SK-N-SH (cell line): Measurements from ENCODE around the gene HAUS7. TPM values are rescaled to one million over a fixed set of nuclear protein-coding genes. Genes with fewer than 3 reads are reported as not detected.

Source experiments
- CTCF ChIA-PET: fragments of 300-600, 350-600 bp; formaldehyde crosslinking; extraction: SDS; loops from one replicate; lab custom pipeline; 2021; lab: Yijun Ruan, JAX
- POLR2A ChIA-PET: fragments of 350-600 bp; sonication (Branson Sonifier 250); formaldehyde crosslinking; extraction: SDS; loops from one replicate; lab custom pipeline; 2020; ENCODE audit warnings: antibody characterized with exemption, inconsistent platforms; lab: Yijun Ruan, JAX
- DNase-seq: peaks from one replicate; pipeline ENCODE4 v3.0.0; 2012
- H2AFZ ChIP-seq: fragments of 200-600 bp; sonication (generic); 2 replicates; pipeline ENCODE4 v1.8.1; 2016; ENCODE audit warnings: antibody characterized with exemption, mild to moderate bottlenecking, low read depth
- H3F3A ChIP-seq: fragments of 200-600 bp; sonication (generic); replicated peaks from 2 replicates; pipeline ENCODE3; 2016; ENCODE audit warnings: antibody characterized with exemption, mild to moderate bottlenecking; ENCODE audit not compliant: insufficient read depth
- H3K27ac ChIP-seq, 2 experiments: fragments of 200-500 bp in 1 of 2; fragments of 200-600 bp in 1 of 2; sonication (Bioruptor generic) in 1 of 2; sonication (generic), shearing (Covaris generic) in 1 of 2; 2 replicates each; pipeline versions ENCODE4 v1.5.1 to v1.6.1; 2014 to 2016; ENCODE audit warnings: low read depth in 2 of 2, inconsistent platforms in 1 of 2, low read length in 1 of 2, mild to moderate bottlenecking in 1 of 2, mixed read lengths in 1 of 2
- H3K27me3 ChIP-seq: fragments of 200-600 bp; sonication (generic), shearing (Covaris generic); 2 replicates; pipeline ENCODE4 v1.6.1; 2016; ENCODE audit warnings: mixed run types; ENCODE audit not compliant: insufficient read depth
- H3K36me3 ChIP-seq, 2 experiments: fragments of 200-500 bp in 1 of 2; fragments of 200-600 bp in 1 of 2; sonication (Bioruptor generic) in 1 of 2; sonication (generic) in 1 of 2; replicated peaks in 1 of 2; 2 replicates each; pipeline versions ENCODE3 to v1.5.1; 2014 to 2016; ENCODE audit warnings: low read length in 1 of 2, mild to moderate bottlenecking in 1 of 2; ENCODE audit not compliant: insufficient read depth in 2 of 2, control insufficient read depth in 1 of 2
- H3K4me1 ChIP-seq, 2 experiments: fragments of 200-500 bp in 1 of 2; fragments of 200-600 bp in 1 of 2; sonication (Bioruptor generic) in 1 of 2; sonication (generic), shearing (Covaris generic) in 1 of 2; 2 replicates each; pipeline versions ENCODE4 v1.5.1 to v1.6.1; 2014 to 2016; ENCODE audit warnings: low read depth in 1 of 2, low read length in 1 of 2, mixed run types in 1 of 2; ENCODE audit not compliant: insufficient read depth in 2 of 2, control insufficient read depth in 1 of 2
- H3K4me2 ChIP-seq: fragments of 200-600 bp; sonication (generic), shearing (Covaris generic); 2 replicates; pipeline ENCODE4 v1.6.1; 2017; ENCODE audit warnings: mixed run types
- H3K4me3 ChIP-seq, 2 experiments: fragments of 200-500 bp in 1 of 2; fragments of 200-600 bp in 1 of 2; sonication (Bioruptor generic) in 1 of 2; sonication (generic), shearing (Covaris generic) in 1 of 2; 2 replicates each; pipeline versions ENCODE4 v1.5.1 to v1.8.1; 2014 to 2016; ENCODE audit warnings: low read depth in 2 of 2, inconsistent platforms in 1 of 2, low read length in 1 of 2, mild to moderate bottlenecking in 1 of 2, mixed read lengths in 1 of 2, moderate library complexity in 1 of 2
- H3K79me2 ChIP-seq: fragments of 200-600 bp; sonication (generic); 2 replicates; pipeline ENCODE4 v1.8.1; 2017; ENCODE audit warnings: mild to moderate bottlenecking; ENCODE audit not compliant: insufficient read depth
- H3K9ac ChIP-seq: fragments of 200-600 bp; sonication (generic); 2 replicates; pipeline ENCODE4 v1.6.1; 2017; ENCODE audit warnings: mixed run types
- H3K9me2 ChIP-seq: fragments of 200-600 bp; sonication (generic); 2 replicates; pipeline ENCODE4 v1.6.1; 2017; ENCODE audit warnings: mixed run types
- H3K9me3 ChIP-seq: fragments of 200-600 bp; sonication (generic); 2 replicates; pipeline ENCODE4 v1.6.1; 2017; ENCODE audit warnings: mixed run types, mild to moderate bottlenecking, moderate library complexity
- H4K20me1 ChIP-seq: fragments of 200-600 bp; sonication (generic); 2 replicates; pipeline ENCODE4 v1.6.1; 2017; ENCODE audit warnings: mild to moderate bottlenecking, mixed run types; ENCODE audit not compliant: insufficient read depth
- ELF1 ChIP-seq: IDR thresholded peaks from 2 replicates; pipeline ENCODE4 v1.4.0; 2012
- FOXM1 ChIP-seq: IDR thresholded peaks from 2 replicates; pipeline ENCODE4 v1.4.0; 2012; ENCODE audit warnings: low read depth, mild to moderate bottlenecking
- GATA2 ChIP-seq: sonication (generic); formaldehyde crosslinking; IDR thresholded peaks from 2 replicates; pipeline ENCODE4 v1.5.0; 2020; ENCODE audit warnings: mild to moderate bottlenecking, missing genetic modification reagents
- JUND ChIP-seq: IDR thresholded peaks from 2 replicates; pipeline ENCODE4 v1.4.0; 2012
- MXI1 ChIP-seq: IDR thresholded peaks from 2 replicates; pipeline ENCODE4 v1.6.1; 2012; ENCODE audit warnings: mild to moderate bottlenecking, low read depth, low read length, improper control_type of control experiment
- NFIC ChIP-seq: IDR thresholded peaks from 2 replicates; pipeline ENCODE4 v1.4.0; 2012; ENCODE audit warnings: borderline replicate concordance
- NRF1 ChIP-seq: IDR thresholded peaks from 2 replicates; pipeline ENCODE4 v1.6.1; 2012; ENCODE audit warnings: low read depth, mild to moderate bottlenecking, low read length
- POLR2AphosphoS5 ChIP-seq: IDR thresholded peaks from 2 replicates; pipeline ENCODE4 v1.6.1; 2012; ENCODE audit warnings: low read depth, low read length
- RAD21 ChIP-seq: IDR thresholded peaks from 2 replicates; pipeline ENCODE4 v1.6.1; 2012; ENCODE audit warnings: mild to moderate bottlenecking, low read length
- RCOR1 ChIP-seq: fragments of 150-350 bp; IDR thresholded peaks from 2 replicates; pipeline ENCODE4 v1.6.1; 2017; ENCODE audit warnings: antibody characterized with exemption, low read length
- RFX5 ChIP-seq: IDR thresholded peaks from 2 replicates; pipeline ENCODE4 v1.6.1; 2012; ENCODE audit warnings: mild to moderate bottlenecking, improper control_type of control experiment, low read length
- RXRA ChIP-seq: IDR thresholded peaks from 2 replicates; pipeline ENCODE4 v1.4.0; 2012; ENCODE audit warnings: low read depth, mild to moderate bottlenecking, borderline replicate concordance
- TAF1 ChIP-seq: IDR thresholded peaks from 2 replicates; pipeline ENCODE4 v1.6.1; 2012; ENCODE audit warnings: low read depth, mild to moderate bottlenecking, low read length, moderate library complexity, borderline replicate concordance
- TCF12 ChIP-seq: IDR thresholded peaks from 2 replicates; pipeline ENCODE4 v1.4.0; 2012
- TEAD4 ChIP-seq: IDR thresholded peaks from 2 replicates; pipeline ENCODE4 v1.4.0; 2012; ENCODE audit warnings: mild to moderate bottlenecking, borderline replicate concordance; ENCODE audit not compliant: insufficient read depth
- ZBTB33 ChIP-seq: IDR thresholded peaks from 2 replicates; pipeline ENCODE4 v1.4.0; 2012; ENCODE audit warnings: low read depth, borderline replicate concordance
- WGBS: methylation state at CpG from one replicate; pipeline ENCODE4 v1.1.6; 2017; ENCODE audit warnings: low lambda C conversion rate; 5-methylcytosine and 5-hydroxymethylcytosine counted together
- polyA plus RNA-seq, 3 experiments: library from polyadenylated mRNA; depleted of rRNA; stranded (reverse); fragments of >200 nt; gene quantifications; 2 replicates each; pipeline ENCODE4 v1.2.3, GENCODE V29; 2012
- TF ChIP-seq, protein P1 (sequence below): fragments of 150-350 bp; IDR thresholded peaks from 2 replicates; pipeline ENCODE4 v1.6.1; 2017; ENCODE audit warnings: antibody characterized with exemption, low read length, low read depth, borderline replicate concordance
- TF ChIP-seq, protein P2 (sequence below): IDR thresholded peaks from 2 replicates; pipeline ENCODE4 v1.4.0; 2012; ENCODE audit warnings: low read depth, borderline replicate concordance

Gene HAUS7
- polyA plus RNA-seq, 1 of the 3 experiments (the other 2 are of a cell fraction): 39.7 TPM

DNA sequence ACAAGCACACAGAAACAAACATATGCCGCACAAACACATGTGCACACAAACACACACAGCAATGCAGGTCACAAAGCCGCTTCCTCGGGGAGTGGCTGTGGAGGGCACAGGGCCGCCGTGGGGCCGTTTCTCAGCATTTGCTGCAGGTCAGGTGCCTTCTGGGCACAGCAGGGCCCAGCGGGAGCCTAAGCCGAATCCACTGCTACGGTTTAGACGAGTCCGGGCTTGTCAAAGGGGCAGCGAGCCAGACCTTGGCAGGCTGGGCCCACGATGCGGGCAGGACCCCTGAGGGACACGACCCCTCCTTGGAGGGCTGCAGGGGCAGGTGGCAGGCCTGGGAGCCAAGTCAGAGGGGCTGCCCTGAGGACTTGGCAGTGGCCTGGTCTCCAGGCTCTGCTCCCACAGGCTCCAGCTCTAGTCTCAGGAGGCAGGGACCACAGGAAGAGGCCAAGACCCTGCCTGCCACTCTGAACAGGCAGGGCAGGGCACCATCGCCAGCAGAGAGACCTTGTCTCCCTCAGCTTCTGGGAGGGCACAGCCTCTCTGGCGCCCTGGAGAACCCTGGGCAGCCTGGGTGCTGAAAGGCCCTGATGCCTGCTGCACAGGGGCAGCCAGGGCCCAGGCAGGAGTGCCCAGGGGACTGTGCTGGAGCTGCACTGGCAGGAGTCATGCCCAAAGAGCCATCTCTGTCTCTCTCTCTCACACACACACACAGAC lies 41.6 kb upstream of the HAUS7 start:
- 55% methylated on average over 2 of the region's 17 CpGs for WGBS
- no peaks in the 10 kb centered on the region for H3K36me3 ChIP-seq
- H2AFZ ChIP-seq: no peak overlapping the region
- H3K79me2 ChIP-seq: no peaks in the 10 kb centered on the region
- H3K4me1 ChIP-seq: peaks cover 0 to 7% of the 10 kb centered on the region in 2 experiments; a peak in 1 of 4 replicates
- H3K4me2 ChIP-seq: no peak overlapping the region
- H3K9ac ChIP-seq: no peak overlapping the region
- H3K9me2 ChIP-seq: no peaks in the 10 kb centered on the region
- 0 out of 4 replicates have a peak overlapping the region, but pooled peaks of 1 of the 2 experiments have one; percentile 9 for H3K27ac ChIP-seq
- DNase-seq: no peak
- peaks cover 8% of the 10 kb centered on the region; the same call in 1 of the 2 replicates for H3K27me3 ChIP-seq
- TF ChIP-seq MXI1 (no peak), GATA2 (CRISPR knock-in tag) (no peak), FOXM1 (no peak), ELF1 (no peak), POLR2AphosphoS5 (no peak), RXRA (no peak), JUND (no peak), NFIC (no peak), RCOR1 (no peak), TAF1 (no peak), ZBTB33 (no peak), TCF12 (no peak), TEAD4 (no peak), RAD21 (no peak), NRF1 (no peak), RFX5 (no peak)
- TF ChIP-seq, protein P1, sequence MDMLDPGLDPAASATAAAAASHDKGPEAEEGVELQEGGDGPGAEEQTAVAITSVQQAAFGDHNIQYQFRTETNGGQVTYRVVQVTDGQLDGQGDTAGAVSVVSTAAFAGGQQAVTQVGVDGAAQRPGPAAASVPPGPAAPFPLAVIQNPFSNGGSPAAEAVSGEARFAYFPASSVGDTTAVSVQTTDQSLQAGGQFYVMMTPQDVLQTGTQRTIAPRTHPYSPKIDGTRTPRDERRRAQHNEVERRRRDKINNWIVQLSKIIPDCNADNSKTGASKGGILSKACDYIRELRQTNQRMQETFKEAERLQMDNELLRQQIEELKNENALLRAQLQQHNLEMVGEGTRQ: no peak
- TF ChIP-seq, protein P2, sequence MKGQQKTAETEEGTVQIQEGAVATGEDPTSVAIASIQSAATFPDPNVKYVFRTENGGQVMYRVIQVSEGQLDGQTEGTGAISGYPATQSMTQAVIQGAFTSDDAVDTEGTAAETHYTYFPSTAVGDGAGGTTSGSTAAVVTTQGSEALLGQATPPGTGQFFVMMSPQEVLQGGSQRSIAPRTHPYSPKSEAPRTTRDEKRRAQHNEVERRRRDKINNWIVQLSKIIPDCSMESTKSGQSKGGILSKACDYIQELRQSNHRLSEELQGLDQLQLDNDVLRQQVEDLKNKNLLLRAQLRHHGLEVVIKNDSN: no peak
- ChIA-PET CTCF (interaction anchor here (1.8 to 8.8 kb wide), 3 partner anchors 27 to 51 kb away, joined by 7 to 203 read pairs (median 10); partner anchors contain the start of gene HAUS7), POLR2A (no interaction called here)
- no peaks in the 10 kb centered on the region for H4K20me1 ChIP-seq
- no peaks in the 10 kb centered on the region for H3K9me3 ChIP-seq
- H3F3A ChIP-seq: peaks cover 5% of the 10 kb centered on the region
- no peak overlapping the region for H3K4me3 ChIP-seq
